OCI-M2 (cell line): ENCODE data around the gene NTM.

Experiments used
- DNase-seq: peaks from one replicate; lab custom pipeline; 2025; ENCODE audit not compliant: unreplicated experiment; lab: John Stamatoyannopoulos, UW

Gene NTM

DNA sequence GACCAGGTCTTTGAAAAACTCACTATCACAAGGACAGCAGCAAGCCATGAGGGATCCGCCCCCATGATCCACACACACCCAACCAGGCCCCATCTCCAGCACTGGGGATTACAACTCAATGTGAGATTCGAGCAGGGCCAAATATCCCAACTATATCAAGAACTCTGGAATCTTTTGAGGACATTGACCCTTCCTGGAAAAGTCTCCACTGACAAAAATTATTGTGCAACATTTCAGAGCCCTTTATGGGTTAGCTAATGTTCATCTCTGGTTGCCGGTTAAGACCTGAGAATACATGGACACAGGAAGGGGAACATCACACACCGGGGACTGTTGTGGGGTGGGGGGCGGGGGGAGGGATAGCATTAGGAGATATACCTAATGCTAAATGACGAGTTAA lies 479.1 kb downstream of the NTM start:
- no peak for DNase-seq

DNA sequence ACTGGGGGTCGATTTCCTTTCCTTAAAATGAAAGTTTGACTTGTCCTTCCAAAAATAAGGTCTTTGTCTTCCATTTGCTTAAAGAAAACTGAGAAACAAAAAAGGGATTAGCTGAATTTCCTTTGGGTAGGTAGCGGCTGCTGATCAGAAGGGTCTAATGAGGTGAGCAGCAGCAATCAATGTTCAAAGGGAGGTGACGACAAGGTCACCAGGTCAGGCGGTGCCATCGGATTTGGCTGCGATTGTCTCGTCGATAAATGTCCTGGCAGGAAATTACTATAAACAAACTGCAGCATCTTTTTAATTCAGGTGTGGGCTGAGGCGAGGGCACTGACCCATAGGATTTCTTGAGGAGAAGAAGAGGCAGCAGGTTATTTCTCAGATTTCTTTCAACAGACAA lies 480.1 kb downstream of the NTM start:
- no peak for DNase-seq

GRCh38 chr11:131851964-131852755 lies 481.7 kb downstream of the NTM start:
- DNase-seq = no peak

GRCh38 chr11:131852757-131853156 lies 482.3 kb downstream of the NTM start:
- no peak for DNase-seq

GRCh38 chr11:131854391-131854790 lies 484.0 kb downstream of the NTM start:
- no peak for DNase-seq

DNA sequence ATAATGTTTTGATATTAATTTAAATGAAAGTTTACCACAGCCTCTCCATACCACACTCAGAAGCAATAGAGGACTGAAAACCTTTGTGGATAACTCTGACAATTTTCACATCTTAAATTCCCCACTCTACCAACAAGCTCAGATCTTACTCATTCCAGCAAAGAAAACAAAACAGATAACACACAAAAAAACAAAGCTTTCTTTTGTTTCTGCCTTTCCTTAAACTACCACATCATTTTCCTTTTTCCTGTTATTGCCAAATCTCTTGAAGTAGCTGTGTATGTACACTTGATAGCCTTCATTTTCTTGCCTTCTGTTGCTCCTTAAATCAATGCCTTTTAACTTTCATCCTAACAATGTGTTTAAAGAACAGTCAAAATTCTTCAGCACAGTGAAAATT lies 484.9 kb downstream of the NTM start:
- no peak for DNase-seq

- DNase-seq = no peak
Observed at GRCh38 chr11:131857246-131857645, 486.8 kb downstream of the NTM start.

DNA sequence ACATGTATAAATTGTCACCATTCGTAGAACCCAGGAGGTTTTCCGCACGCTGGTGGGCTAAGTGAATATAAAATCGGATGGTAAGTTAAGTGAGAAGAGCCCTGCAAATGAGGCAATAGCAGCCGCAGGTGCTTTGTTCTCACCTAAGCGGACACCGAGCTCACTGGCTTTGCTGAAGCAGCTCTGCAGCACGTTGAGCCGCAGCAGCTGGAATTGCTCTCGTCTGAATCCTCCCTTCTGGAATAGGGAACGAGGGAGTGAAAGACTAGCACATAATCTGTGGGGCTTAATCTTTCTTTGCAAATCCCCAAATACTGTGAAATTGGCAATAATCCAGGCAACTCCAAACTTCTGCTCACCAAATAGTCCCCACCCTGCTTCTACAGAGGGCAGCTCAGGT lies 488.1 kb downstream of the NTM start:
- DNase-seq = no peak

DNA sequence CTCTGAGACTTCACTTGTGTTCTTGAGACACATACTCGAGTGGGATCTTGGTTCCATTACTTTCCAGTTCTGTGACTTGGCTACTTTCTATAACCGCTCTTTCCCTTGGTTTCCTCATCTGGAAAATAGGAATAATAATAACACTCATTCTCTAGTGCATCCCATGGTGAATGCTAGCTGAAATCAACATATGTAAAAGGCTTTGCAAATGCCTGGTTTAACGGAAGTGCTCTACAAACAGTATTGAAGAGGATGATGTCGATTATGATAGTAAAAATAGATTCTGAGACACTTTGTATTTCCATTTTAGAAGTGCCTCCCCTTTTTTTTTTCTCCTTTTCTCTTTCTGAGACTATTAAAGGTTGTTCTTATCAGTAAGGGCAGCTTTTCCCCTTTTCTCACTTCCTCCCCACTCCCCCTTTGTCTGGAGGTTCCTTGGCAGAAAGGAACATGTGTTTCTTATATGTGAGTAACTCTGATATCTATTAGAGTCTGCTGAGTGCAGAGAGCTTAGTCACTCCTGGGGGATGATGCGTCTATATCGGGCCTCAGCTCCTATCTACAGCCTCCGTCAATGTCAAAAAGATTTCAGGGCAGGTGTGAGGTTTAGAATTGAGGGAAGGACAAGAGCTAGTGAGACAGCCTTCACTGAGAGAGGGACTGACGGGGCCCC lies 489.3 kb downstream of the NTM start:
- no peak for DNase-seq

DNA sequence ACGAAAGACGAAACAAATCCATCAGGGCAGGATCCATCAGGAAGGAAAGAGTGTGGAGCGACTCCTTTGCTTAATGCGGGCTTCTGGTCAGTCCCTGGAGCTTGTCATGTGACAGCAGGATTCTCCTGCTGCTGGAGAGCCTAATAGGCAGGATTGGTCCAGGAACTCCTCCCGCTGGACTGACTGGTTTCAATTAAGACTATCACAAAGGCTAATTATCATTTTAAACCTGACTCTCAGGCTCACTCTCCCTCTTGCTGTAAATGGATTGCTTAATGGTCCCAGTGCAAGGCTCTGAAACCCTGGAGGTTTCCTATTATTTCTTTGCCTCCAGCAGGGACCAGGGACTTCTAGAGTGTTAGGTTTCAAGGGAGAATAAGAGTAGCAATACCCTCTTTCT lies 493.8 kb downstream of the NTM start:
- DNase-seq = no peak

DNA sequence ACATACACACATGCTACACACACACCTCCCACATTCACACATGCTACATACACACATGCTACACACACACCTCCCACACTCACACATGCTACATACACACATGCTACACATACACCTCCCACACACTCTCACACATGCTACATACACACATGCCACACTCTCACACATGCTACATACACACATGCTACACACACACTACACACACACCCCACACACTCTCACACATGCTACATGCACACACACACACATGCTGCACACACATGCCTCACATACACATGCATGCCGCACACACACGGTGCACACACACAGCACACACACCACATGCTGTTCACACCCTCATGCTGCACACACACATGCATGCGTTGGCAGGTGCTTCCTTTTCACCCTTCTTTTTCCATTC lies 495.4 kb downstream of the NTM start:
- DNase-seq = no peak

GRCh38 chr11:131866535-131867400 lies 496.4 kb downstream of the NTM start:
- no peak for DNase-seq

DNA sequence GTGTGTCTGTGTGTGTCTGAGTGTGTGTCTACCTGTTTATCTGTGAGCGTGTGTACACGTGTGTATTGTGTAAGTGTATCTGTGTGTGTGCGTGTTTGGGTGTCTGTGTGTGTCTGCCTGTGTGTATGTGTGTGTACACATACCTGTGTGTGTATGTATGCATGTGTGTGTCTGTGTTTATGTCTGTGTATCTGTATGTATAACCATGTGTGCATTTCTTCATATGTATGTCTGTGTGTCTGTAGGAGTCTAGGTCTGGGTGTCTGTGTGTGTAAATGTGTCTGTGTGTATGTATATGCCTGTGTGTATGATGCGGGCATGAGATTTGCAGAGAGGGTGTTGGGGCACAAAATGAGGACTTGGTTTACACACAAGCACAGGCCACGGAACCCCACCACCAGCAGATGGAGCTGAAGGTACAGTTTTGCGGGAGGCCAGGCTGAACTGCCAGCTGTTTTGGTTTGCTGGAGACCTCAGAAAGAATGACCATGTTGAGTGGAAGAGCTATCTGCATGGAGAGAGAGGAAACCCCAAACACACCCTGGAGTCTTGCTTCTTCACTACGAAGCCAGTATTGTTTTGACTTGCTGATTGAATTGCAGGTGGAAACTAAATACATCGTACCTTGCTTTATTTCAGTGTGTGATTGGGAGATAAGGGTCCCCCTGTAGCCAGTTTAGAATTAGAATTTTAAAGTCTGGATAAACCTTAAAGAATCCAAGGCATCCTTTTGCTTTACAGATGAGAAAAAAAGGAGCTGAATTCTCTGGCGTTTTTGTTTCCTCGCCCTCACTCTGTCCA lies 497.2 kb downstream of the NTM start:
- DNase-seq = no peak

DNA sequence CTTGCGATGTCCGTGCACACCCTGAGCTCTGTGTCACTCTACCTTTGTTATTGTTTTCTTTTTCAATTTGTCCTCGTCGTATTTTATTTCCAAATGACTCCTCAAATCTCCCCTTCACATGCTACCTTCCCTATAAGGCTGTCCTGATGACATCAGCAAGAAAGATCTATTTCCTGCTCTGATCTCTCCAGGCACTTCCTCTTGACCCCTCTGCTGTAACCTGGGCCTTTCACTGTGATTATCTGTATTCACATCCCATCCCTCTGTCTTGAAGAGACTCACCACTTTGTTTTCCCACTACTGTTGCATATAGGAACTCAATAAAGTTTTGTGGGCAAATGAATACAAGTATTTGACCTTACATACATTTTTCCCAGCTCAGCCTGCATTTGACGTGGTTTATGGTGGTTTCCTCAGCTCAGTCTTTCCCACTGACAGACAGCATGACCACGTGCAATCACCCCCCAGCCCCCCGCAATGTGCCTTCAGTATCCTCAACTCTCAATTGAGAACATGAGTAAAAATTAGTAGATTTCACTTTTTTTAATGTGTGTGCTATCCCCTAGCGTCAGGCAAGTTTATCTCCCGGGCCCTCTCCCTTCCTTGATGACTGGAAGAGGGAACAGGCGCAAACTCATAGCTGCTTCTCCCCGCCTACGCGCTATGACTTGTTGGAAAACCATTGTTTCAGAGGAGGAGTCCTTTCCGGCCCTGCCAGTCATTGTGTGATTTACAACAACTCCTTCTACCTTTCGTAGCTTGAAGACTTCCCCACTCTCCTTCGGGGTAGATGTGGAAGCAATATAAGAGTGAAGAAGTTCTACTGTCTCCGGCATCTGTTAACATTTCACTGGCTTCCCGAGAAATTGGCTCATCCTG lies 498.5 kb downstream of the NTM start:
- no peak for DNase-seq

DNA sequence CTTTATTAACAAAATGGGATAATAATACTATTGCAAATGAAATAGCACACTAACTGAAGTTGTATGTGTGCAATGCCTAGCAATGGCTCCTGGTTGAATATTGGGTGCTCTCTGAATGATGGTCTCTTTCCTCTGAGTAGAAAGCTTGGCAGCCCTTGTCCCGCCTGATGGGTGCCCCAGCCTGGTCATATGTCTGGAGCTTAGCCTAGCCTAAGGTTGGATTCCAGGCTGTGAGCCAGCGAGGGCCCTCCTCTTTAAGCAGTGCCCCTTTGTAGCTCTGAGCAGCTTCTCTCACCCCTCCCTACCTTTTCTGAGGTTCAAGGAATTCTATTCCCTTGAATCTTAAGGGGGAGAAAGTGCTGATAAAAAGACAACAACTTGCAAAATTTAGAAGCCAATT lies 499.9 kb downstream of the NTM start:
- DNase-seq = no peak

- no peak for DNase-seq
Observed at GRCh38 chr11:131871006-131871405, 500.6 kb downstream of the NTM start.

- DNase-seq = no peak
Observed at GRCh38 chr11:131874070-131874469, 503.7 kb downstream of the NTM start.

DNA sequence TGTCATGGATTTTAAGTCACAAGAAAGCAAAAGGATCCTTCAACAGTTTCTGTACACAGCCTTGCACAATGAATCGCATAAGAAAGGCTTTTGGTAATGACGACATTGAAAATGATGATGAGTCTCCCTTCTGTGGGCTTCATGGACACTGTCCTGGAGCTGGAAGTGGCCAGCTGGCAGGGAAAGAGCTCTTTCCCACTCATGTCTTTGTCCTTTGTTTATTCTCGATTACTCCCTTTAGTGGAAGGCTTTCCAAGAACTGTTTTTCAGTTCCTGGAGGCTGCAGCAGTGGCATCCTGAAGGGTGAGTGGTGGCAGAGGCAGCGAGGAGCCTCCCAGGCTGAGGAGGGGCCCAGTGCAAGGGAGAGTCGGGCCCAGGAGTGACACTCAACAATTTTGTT lies 505.2 kb downstream of the NTM start:
- DNase-seq = no peak

DNA sequence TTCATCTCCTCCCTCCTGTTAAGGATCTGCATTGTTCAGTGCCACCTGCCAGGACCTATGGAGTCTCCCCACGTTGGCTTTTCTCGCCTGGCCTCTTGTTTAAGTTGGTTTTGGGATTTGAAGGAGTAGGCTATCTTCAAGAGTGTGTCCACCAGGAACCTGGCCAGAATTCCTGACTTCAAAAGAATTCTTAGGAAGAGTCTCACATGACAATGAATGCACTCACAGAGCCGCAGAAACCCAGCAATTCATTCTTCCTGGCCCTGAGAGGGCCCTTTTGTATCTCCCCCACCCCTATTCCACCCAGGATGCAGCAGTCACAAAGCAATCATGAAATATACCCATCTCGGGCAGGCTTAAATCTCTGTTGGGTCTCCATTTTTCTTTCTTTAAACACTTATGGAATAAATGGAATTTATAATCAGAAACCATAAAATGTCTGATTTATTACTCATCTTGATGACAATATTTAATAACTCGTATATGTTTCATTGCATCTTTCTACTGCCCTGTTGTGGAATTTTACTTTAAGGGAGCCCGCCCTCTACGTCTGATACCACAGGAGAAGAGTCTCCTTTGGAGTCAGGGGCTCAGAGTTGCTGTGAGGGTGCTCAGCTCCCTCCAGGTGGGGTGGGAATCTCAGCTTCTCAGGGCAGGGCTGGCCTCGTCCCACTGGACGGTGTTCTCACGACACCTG lies 507.0 kb downstream of the NTM start:
- no peak for DNase-seq
